HT1080 (cell line): ENCODE data around the gene CCDC192. TPM values are rescaled to one million over a fixed set of nuclear protein-coding genes. Genes with fewer than 3 reads are reported as not detected.

Source experiments
- DNase-seq: peaks from one replicate; pipeline ENCODE4 v3.0.0-alpha.2; 2015; ENCODE audit warnings: low read depth
- total RNA-seq: library from RNA; depleted of rRNA; stranded (reverse); fragments of >200 nt; shearing (Covaris generic); gene quantifications from 2 replicates; pipeline ENCODE4 v1.2.3, GENCODE V29; 2014

Gene CCDC192
- total RNA-seq, 1 experiment from 2014 or later = not detected

GRCh38 chr5:127875235-127876021, 172.2 kb downstream of the CCDC192 start:
- peak; percentile 81 for DNase-seq

- peak; percentile 62 for DNase-seq
Measured at GRCh38 chr5:127876384-127876783, 173.2 kb downstream of the CCDC192 start.

GRCh38 chr5:127878174-127878750, 175.1 kb downstream of the CCDC192 start:
- peak; percentile 54 for DNase-seq

GRCh38 chr5:127884416-127884815, 181.2 kb downstream of the CCDC192 start:
- DNase-seq = no peak

GRCh38 chr5:127885176-127885575, 182.0 kb downstream of the CCDC192 start:
- no peak for DNase-seq

- no peak for DNase-seq
Measured at GRCh38 chr5:127886081-127886480, 182.9 kb downstream of the CCDC192 start.

- peak; percentile 75 for DNase-seq
Measured at GRCh38 chr5:127887282-127887681, 184.1 kb downstream of the CCDC192 start.

GRCh38 chr5:127891942-127892341, 188.8 kb downstream of the CCDC192 start:
- DNase-seq = no peak

- DNase-seq = peak; percentile 75
Measured at GRCh38 chr5:127892467-127893207, 189.4 kb downstream of the CCDC192 start.

GRCh38 chr5:127893232-127893631, 190.0 kb downstream of the CCDC192 start:
- DNase-seq = no peak

- DNase-seq = no peak
Measured at GRCh38 chr5:127894461-127894860, 191.3 kb downstream of the CCDC192 start.

- no peak for DNase-seq
Measured at GRCh38 chr5:127898551-127899213, 195.5 kb downstream of the CCDC192 start.

GRCh38 chr5:127899214-127899610, 196.0 kb downstream of the CCDC192 start:
- DNase-seq = no peak

- DNase-seq = no peak
Measured at GRCh38 chr5:127906562-127907204, 203.5 kb downstream of the CCDC192 start.

GRCh38 chr5:127907907-127908306, 204.7 kb downstream of the CCDC192 start:
- no peak for DNase-seq

- DNase-seq = peak; percentile 29
Measured at GRCh38 chr5:127909066-127909465, 205.9 kb downstream of the CCDC192 start.

- DNase-seq = no peak
Measured at GRCh38 chr5:127909821-127910220, 206.6 kb downstream of the CCDC192 start.

GRCh38 chr5:127910307-127910956, 207.2 kb downstream of the CCDC192 start:
- no peak for DNase-seq

GRCh38 chr5:127911619-127912018, 208.4 kb downstream of the CCDC192 start:
- no peak for DNase-seq

GRCh38 chr5:127912411-127912810, 209.2 kb downstream of the CCDC192 start:
- no peak for DNase-seq
